SK-N-SH (cell line): ENCODE results near the gene TPRG1L. TPM values are rescaled to one million over a fixed set of nuclear protein-coding genes. Genes with fewer than 3 reads are reported as not detected.

Source experiments
- CTCF ChIA-PET: fragments of 300-600, 350-600 bp; formaldehyde crosslinking; extraction: SDS; loops from one replicate; lab custom pipeline; 2021; lab: Yijun Ruan, JAX
- POLR2A ChIA-PET: fragments of 350-600 bp; sonication (Branson Sonifier 250); formaldehyde crosslinking; extraction: SDS; loops from one replicate; lab custom pipeline; 2020; ENCODE audit warnings: antibody characterized with exemption, inconsistent platforms; lab: Yijun Ruan, JAX
- DNase-seq: peaks from one replicate; pipeline ENCODE4 v3.0.0; 2012
- H2AFZ ChIP-seq: fragments of 200-600 bp; sonication (generic); 2 replicates; pipeline ENCODE4 v1.8.1; 2016; ENCODE audit warnings: antibody characterized with exemption, mild to moderate bottlenecking, low read depth
- H3F3A ChIP-seq: fragments of 200-600 bp; sonication (generic); replicated peaks from 2 replicates; pipeline ENCODE3; 2016; ENCODE audit warnings: antibody characterized with exemption, mild to moderate bottlenecking; ENCODE audit not compliant: insufficient read depth
- H3K27ac ChIP-seq, 2 experiments: fragments of 200-500 bp in 1 of 2; fragments of 200-600 bp in 1 of 2; sonication (Bioruptor generic) in 1 of 2; sonication (generic), shearing (Covaris generic) in 1 of 2; 2 replicates each; pipeline versions ENCODE4 v1.5.1 to v1.6.1; 2014 to 2016; ENCODE audit warnings: low read depth in 2 of 2, inconsistent platforms in 1 of 2, low read length in 1 of 2, mild to moderate bottlenecking in 1 of 2, mixed read lengths in 1 of 2
- H3K27me3 ChIP-seq: fragments of 200-600 bp; sonication (generic), shearing (Covaris generic); 2 replicates; pipeline ENCODE4 v1.6.1; 2016; ENCODE audit warnings: mixed run types; ENCODE audit not compliant: insufficient read depth
- H3K36me3 ChIP-seq, 2 experiments: fragments of 200-500 bp in 1 of 2; fragments of 200-600 bp in 1 of 2; sonication (Bioruptor generic) in 1 of 2; sonication (generic) in 1 of 2; replicated peaks in 1 of 2; 2 replicates each; pipeline versions ENCODE3 to v1.5.1; 2014 to 2016; ENCODE audit warnings: low read length in 1 of 2, mild to moderate bottlenecking in 1 of 2; ENCODE audit not compliant: insufficient read depth in 2 of 2, control insufficient read depth in 1 of 2
- H3K4me1 ChIP-seq, 2 experiments: fragments of 200-500 bp in 1 of 2; fragments of 200-600 bp in 1 of 2; sonication (Bioruptor generic) in 1 of 2; sonication (generic), shearing (Covaris generic) in 1 of 2; 2 replicates each; pipeline versions ENCODE4 v1.5.1 to v1.6.1; 2014 to 2016; ENCODE audit warnings: low read depth in 1 of 2, low read length in 1 of 2, mixed run types in 1 of 2; ENCODE audit not compliant: insufficient read depth in 2 of 2, control insufficient read depth in 1 of 2
- H3K4me2 ChIP-seq: fragments of 200-600 bp; sonication (generic), shearing (Covaris generic); 2 replicates; pipeline ENCODE4 v1.6.1; 2017; ENCODE audit warnings: mixed run types
- H3K4me3 ChIP-seq, 2 experiments: fragments of 200-500 bp in 1 of 2; fragments of 200-600 bp in 1 of 2; sonication (Bioruptor generic) in 1 of 2; sonication (generic), shearing (Covaris generic) in 1 of 2; 2 replicates each; pipeline versions ENCODE4 v1.5.1 to v1.8.1; 2014 to 2016; ENCODE audit warnings: low read depth in 2 of 2, inconsistent platforms in 1 of 2, low read length in 1 of 2, mild to moderate bottlenecking in 1 of 2, mixed read lengths in 1 of 2, moderate library complexity in 1 of 2
- H3K79me2 ChIP-seq: fragments of 200-600 bp; sonication (generic); 2 replicates; pipeline ENCODE4 v1.8.1; 2017; ENCODE audit warnings: mild to moderate bottlenecking; ENCODE audit not compliant: insufficient read depth
- H3K9ac ChIP-seq: fragments of 200-600 bp; sonication (generic); 2 replicates; pipeline ENCODE4 v1.6.1; 2017; ENCODE audit warnings: mixed run types
- H3K9me2 ChIP-seq: fragments of 200-600 bp; sonication (generic); 2 replicates; pipeline ENCODE4 v1.6.1; 2017; ENCODE audit warnings: mixed run types
- H3K9me3 ChIP-seq: fragments of 200-600 bp; sonication (generic); 2 replicates; pipeline ENCODE4 v1.6.1; 2017; ENCODE audit warnings: mixed run types, mild to moderate bottlenecking, moderate library complexity
- H4K20me1 ChIP-seq: fragments of 200-600 bp; sonication (generic); 2 replicates; pipeline ENCODE4 v1.6.1; 2017; ENCODE audit warnings: mild to moderate bottlenecking, mixed run types; ENCODE audit not compliant: insufficient read depth
- CHD2 ChIP-seq: fragments of 150-350 bp; IDR thresholded peaks from 2 replicates; pipeline ENCODE4 v1.6.1; 2018; ENCODE audit warnings: low read length; ENCODE audit not compliant: partially characterized antibody
- EP300 ChIP-seq, 2 experiments: IDR thresholded peaks; 2 replicates each; pipeline versions ENCODE4 v1.4.0 to v1.6.1; 2012; ENCODE audit warnings: borderline replicate concordance in 1 of 2, low read depth in 1 of 2, low read length in 1 of 2
- MXI1 ChIP-seq: IDR thresholded peaks from 2 replicates; pipeline ENCODE4 v1.6.1; 2012; ENCODE audit warnings: mild to moderate bottlenecking, low read depth, low read length, improper control_type of control experiment
- NRF1 ChIP-seq: IDR thresholded peaks from 2 replicates; pipeline ENCODE4 v1.6.1; 2012; ENCODE audit warnings: low read depth, mild to moderate bottlenecking, low read length
- PBX3 ChIP-seq: IDR thresholded peaks from 2 replicates; pipeline ENCODE4; 2012
- POLR2AphosphoS5 ChIP-seq: IDR thresholded peaks from 2 replicates; pipeline ENCODE4 v1.6.1; 2012; ENCODE audit warnings: low read depth, low read length
- RAD21 ChIP-seq: IDR thresholded peaks from 2 replicates; pipeline ENCODE4 v1.6.1; 2012; ENCODE audit warnings: mild to moderate bottlenecking, low read length
- RXRA ChIP-seq: IDR thresholded peaks from 2 replicates; pipeline ENCODE4 v1.4.0; 2012; ENCODE audit warnings: low read depth, mild to moderate bottlenecking, borderline replicate concordance
- SMC3 ChIP-seq: IDR thresholded peaks from 2 replicates; pipeline ENCODE4 v1.6.1; 2012; ENCODE audit warnings: low read depth, low read length, improper control_type of control experiment
- TEAD4 ChIP-seq: IDR thresholded peaks from 2 replicates; pipeline ENCODE4 v1.4.0; 2012; ENCODE audit warnings: mild to moderate bottlenecking, borderline replicate concordance; ENCODE audit not compliant: insufficient read depth
- WGBS: methylation state at CpG from one replicate; pipeline ENCODE4 v1.1.6; 2017; ENCODE audit warnings: low lambda C conversion rate; 5-methylcytosine and 5-hydroxymethylcytosine counted together
- polyA plus RNA-seq, 3 experiments: library from polyadenylated mRNA; depleted of rRNA; stranded (reverse); fragments of >200 nt; gene quantifications; 2 replicates each; pipeline ENCODE4 v1.2.3, GENCODE V29; 2012
- TF ChIP-seq, protein P1 (sequence below): IDR thresholded peaks from 2 replicates; pipeline ENCODE4 v1.6.1; 2012; ENCODE audit warnings: mild to moderate bottlenecking, low read depth, low read length, moderate library complexity
- TF ChIP-seq, protein P2 (sequence below): fragments of 200-600 bp; sonication (generic); IDR thresholded peaks from 2 replicates; pipeline ENCODE4 v1.6.1; 2017; ENCODE audit warnings: antibody characterized with exemption, mild to moderate bottlenecking, moderate library complexity

TPRG1L gene
- polyA plus RNA-seq, 1 of the 3 experiments (the other 2 are of a cell fraction) = 25.9 TPM

DNA sequence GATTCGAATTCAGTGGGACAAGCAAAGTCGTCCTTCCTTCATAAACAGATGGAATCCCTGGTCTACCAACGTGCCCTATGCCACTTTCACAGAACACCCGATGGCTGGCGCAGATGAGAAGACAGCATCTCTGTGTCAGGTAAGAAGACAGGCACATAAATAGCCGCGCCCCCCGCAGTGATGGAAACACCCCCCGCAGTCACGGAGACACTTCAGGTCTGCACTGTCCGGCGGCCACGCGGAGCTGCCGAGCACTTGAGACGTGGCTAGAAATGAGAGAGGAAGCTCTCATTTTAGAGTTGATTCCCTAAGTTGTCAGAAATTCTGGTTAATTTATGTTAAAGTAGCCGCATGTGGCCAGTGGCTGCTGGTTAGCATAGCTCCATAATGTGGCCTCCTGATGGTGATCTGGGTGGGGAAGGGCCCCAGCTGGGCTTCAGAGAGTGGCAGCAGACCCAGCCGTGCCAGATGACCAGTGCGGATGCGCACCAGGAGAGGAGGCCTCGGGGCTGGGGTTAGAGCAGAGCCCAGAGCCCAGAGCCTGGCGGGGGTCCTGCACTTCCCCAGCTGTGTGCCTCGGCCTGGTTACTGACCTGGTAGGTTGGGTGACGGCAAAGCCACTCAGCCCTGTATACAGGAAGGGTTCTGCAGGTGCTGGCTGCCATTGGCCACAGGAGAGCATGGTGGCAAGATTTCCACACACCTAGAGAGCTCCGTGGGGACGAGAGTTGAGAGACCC, 2.9 kb downstream of the TPRG1L start:
- TF ChIP-seq CHD2 (no peak), RAD21 (no peak), RXRA (no peak), MXI1 (peak; percentile 10; the same call in 1 of the 2 replicates), NRF1 (no peak), PBX3 (no peak)
- H3K9me2 ChIP-seq = no peaks in the 10 kb centered on the region
- peaks cover 9 to 48% of the 10 kb centered on the region in 2 experiments for H3K36me3 ChIP-seq
- peak; percentile 84 for DNase-seq
- H3K9me3 ChIP-seq = no peaks in the 10 kb centered on the region
- ChIA-PET CTCF (interaction anchor here (0.8 to 5.2 kb wide), 19 partner anchors 8 to 174 kb away, joined by 3 to 32 read pairs (median 4); partner anchors contain the start of genes ARHGEF16, TP73 and WRAP73), POLR2A (interaction anchor here (1.1 to 2.1 kb wide), 5 partner anchors 11 to 194 kb away, joined by 3 to 6 read pairs (median 4); partner anchors contain the start of gene TP73)
- H3K4me3 ChIP-seq = no peak overlapping the region
- no peak overlapping the region for H3K9ac ChIP-seq
- H4K20me1 ChIP-seq = no peaks in the 10 kb centered on the region
- peak overlapping the region in 1 of 2 experiments; percentile 92; a peak in 2 of 4 replicates for H3K27ac ChIP-seq
- 83% methylated on average over 19 of the region's 26 CpGs for WGBS
- peaks cover 0 to 38% of the 10 kb centered on the region in 2 experiments; a peak in 2 of 4 replicates for H3K4me1 ChIP-seq
- no peak overlapping the region for H2AFZ ChIP-seq
- H3K79me2 ChIP-seq = peaks cover 16% of the 10 kb centered on the region
- no peak overlapping the region for H3K4me2 ChIP-seq
- H3F3A ChIP-seq = peaks cover 3% of the 10 kb centered on the region
- H3K27me3 ChIP-seq = no peaks in the 10 kb centered on the region

DNA sequence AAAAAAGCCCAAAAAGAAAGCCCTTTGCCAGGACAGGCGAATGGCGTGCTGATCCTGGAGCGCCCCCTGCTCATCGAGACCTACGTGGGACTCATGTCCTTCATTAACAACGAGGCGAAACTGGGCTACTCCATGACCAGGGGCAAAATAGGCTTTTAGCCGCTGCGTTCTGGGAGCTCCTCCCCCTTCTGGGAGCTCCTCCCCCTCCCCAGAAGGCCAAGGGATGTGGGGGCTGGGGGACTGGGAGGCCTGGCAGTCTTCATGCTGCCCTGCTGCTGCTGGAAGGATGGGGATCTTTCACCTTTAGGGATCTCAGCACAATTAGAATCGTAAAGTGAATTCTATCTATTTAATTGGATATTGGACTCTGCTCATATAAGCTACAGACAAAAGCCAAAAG, 3.6 kb downstream of the TPRG1L start:
- Histone ChIP-seq H2AFZ (no peak overlapping the region), H3K27ac (peak overlapping the region in 1 of 2 experiments; percentile 92; a peak in 2 of 4 replicates), H3K9ac (no peak overlapping the region), H4K20me1 (no peaks in the 10 kb centered on the region), H3K9me3 (no peaks in the 10 kb centered on the region), H3K9me2 (no peaks in the 10 kb centered on the region), H3K4me3 (no peak overlapping the region), H3K27me3 (no peaks in the 10 kb centered on the region), H3K79me2 (peaks cover 12% of the 10 kb centered on the region), H3F3A (peaks cover 3% of the 10 kb centered on the region)
- 60% methylated on average over 10 of the region's 10 CpGs for WGBS
- DNase-seq = peak; percentile 89
- CTCF ChIA-PET = interaction anchor here (0.9 to 5.2 kb wide), 18 partner anchors 8 to 175 kb away, joined by 3 to 32 read pairs (median 5); partner anchors contain the start of genes ARHGEF16, TP73 and WRAP73
- TF ChIP-seq TEAD4 (no peak), MXI1 (peak; percentile 46; the same call in 1 of the 2 replicates), EP300 (IDR thresholded peaks at IDR 0.05; ENCODE audit: borderline replicate concordance in 1 of 2, low read depth in 1 of 2, low read length in 1 of 2) (peak in 1 of 2 experiments; percentile 38; a peak in 1 of 4 replicates), CHD2 (peak; percentile 91), SMC3 (peak; percentile 13; the same call in 1 of the 2 replicates), PBX3 (no peak), POLR2AphosphoS5 (no peak)
- TF ChIP-seq, protein P1, sequence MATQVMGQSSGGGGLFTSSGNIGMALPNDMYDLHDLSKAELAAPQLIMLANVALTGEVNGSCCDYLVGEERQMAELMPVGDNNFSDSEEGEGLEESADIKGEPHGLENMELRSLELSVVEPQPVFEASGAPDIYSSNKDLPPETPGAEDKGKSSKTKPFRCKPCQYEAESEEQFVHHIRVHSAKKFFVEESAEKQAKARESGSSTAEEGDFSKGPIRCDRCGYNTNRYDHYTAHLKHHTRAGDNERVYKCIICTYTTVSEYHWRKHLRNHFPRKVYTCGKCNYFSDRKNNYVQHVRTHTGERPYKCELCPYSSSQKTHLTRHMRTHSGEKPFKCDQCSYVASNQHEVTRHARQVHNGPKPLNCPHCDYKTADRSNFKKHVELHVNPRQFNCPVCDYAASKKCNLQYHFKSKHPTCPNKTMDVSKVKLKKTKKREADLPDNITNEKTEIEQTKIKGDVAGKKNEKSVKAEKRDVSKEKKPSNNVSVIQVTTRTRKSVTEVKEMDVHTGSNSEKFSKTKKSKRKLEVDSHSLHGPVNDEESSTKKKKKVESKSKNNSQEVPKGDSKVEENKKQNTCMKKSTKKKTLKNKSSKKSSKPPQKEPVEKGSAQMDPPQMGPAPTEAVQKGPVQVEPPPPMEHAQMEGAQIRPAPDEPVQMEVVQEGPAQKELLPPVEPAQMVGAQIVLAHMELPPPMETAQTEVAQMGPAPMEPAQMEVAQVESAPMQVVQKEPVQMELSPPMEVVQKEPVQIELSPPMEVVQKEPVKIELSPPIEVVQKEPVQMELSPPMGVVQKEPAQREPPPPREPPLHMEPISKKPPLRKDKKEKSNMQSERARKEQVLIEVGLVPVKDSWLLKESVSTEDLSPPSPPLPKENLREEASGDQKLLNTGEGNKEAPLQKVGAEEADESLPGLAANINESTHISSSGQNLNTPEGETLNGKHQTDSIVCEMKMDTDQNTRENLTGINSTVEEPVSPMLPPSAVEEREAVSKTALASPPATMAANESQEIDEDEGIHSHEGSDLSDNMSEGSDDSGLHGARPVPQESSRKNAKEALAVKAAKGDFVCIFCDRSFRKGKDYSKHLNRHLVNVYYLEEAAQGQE = no peak
- TF ChIP-seq, protein P2, sequence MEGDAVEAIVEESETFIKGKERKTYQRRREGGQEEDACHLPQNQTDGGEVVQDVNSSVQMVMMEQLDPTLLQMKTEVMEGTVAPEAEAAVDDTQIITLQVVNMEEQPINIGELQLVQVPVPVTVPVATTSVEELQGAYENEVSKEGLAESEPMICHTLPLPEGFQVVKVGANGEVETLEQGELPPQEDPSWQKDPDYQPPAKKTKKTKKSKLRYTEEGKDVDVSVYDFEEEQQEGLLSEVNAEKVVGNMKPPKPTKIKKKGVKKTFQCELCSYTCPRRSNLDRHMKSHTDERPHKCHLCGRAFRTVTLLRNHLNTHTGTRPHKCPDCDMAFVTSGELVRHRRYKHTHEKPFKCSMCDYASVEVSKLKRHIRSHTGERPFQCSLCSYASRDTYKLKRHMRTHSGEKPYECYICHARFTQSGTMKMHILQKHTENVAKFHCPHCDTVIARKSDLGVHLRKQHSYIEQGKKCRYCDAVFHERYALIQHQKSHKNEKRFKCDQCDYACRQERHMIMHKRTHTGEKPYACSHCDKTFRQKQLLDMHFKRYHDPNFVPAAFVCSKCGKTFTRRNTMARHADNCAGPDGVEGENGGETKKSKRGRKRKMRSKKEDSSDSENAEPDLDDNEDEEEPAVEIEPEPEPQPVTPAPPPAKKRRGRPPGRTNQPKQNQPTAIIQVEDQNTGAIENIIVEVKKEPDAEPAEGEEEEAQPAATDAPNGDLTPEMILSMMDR = no peak
- TF ChIP-seq, all 33 proteins: peak for 4
- POLR2A ChIA-PET = interaction anchor here (1.1 to 2.1 kb wide), 5 partner anchors 10 to 193 kb away, joined by 3 to 6 read pairs (median 4); partner anchors contain the start of gene TP73
- H3K4me2 ChIP-seq = no peak overlapping the region
- H3K4me1 ChIP-seq = peaks cover 0 to 31% of the 10 kb centered on the region in 2 experiments; a peak in 2 of 4 replicates
- H3K36me3 ChIP-seq = peaks cover 9 to 55% of the 10 kb centered on the region in 2 experiments
